Measurements from ENCODE around the gene NPFF. TPM values are rescaled to one million over a fixed set of nuclear protein-coding genes. Genes with fewer than 3 reads are reported as not detected.

The NPFF gene
- total and polyA plus RNA-seq, 2 of the 13 experiments (the other 11 are each of a cell fraction or from before 2014, with no cell fraction given): not detected

- DNase-seq (ENCODE audit: low spot score) (no peak), ATAC-seq (no peak), FAIRE-seq (no peak)
- no peak overlapping the region for H3K27ac ChIP-seq (ENCODE audit: extremely low read length, insufficient read depth, low read length)
- intact Hi-C loops (cut with micrococcal nuclease; ENCODE audit: unreplicated experiment) (no loop called here), in situ Hi-C loops (cut with HindIII; ENCODE audit: extremely low pct_ligation_motif_present, low pct_unique_long_range_greater_than_20kb) (no loop called here)
- H3K9me3 ChIP-seq (ENCODE audit: low read length): no peaks in the 10 kb centered on the region
- no peak overlapping the region for H3K4me3 ChIP-seq (replicated peaks in 1 of 3; ENCODE audit: insufficient read depth in 1 of 3, low read depth in 2 of 3, low read length in 3 of 3)
- CTCF ChIA-PET (ENCODE audit: low intra/inter-chr PET ratio, low total read pairs): no interaction called here
- no peak overlapping the region for H3K9ac ChIP-seq (ENCODE audit: insufficient read depth, low read depth, low read length)
- H3K4me2 ChIP-seq (ENCODE audit: low read depth, low read length): no peak overlapping the region
- no peaks in the 10 kb centered on the region for H4K20me1 ChIP-seq (ENCODE audit: insufficient read depth, low read length)
- H3K36me3 ChIP-seq (replicated peaks in 1 of 2; ENCODE audit: control insufficient read depth in 1 of 2, insufficient read depth in 2 of 2, low read length in 2 of 2): peaks cover 10 to 46% of the 10 kb centered on the region in 2 experiments; a peak in 4 of 5 replicates
- POLR2A ChIA-PET: interaction anchor here (3.0 kb wide), 1 partner anchor 9 kb away, joined by 20 read pairs; the partner anchor contains the start of gene TARBP2
- no peak for TF ChIP-seq HIC2 (CRISPR knock-in tag; IDR thresholded peaks at IDR 0.05; ENCODE audit: low read depth)
- TF ChIP-seq ZNF746 (CRISPR knock-in tag; IDR thresholded peaks at IDR 0.05): no peak
- TF ChIP-seq NAIF1 (CRISPR knock-in tag; IDR thresholded peaks at IDR 0.05; ENCODE audit: borderline replicate concordance): no peak
- H3K27me3 ChIP-seq (ENCODE audit: control insufficient read depth in 1 of 2, insufficient read depth in 2 of 2, low read length in 2 of 2): no peaks in the 10 kb centered on the region
- WGBS (ENCODE audit: low lambda C conversion rate): 94% methylated on average over 7 of the region's 9 CpGs
- H3K4me1 ChIP-seq (ENCODE audit: insufficient read depth, low read length): no peaks in the 10 kb centered on the region
- H3K79me2 ChIP-seq (ENCODE audit: insufficient read depth, low read length): no peaks in the 10 kb centered on the region
- H2AFZ ChIP-seq (ENCODE audit: low read length): no peak overlapping the region
- no TSS peak for BruUV-seq (replicated peaks)
Observed at GRCh38 chr12:53510181-53510812, 3.0 kb upstream of the NPFF start.

- POLR2A ChIA-PET: interaction anchor here (0.6 to 3.0 kb wide), 9 partner anchors 8 to 184 kb away, joined by 3 to 20 read pairs (median 4); partner anchors contain the start of genes ATP5MC2, PRR13, SP1 and TARBP2
- CTCF ChIA-PET (ENCODE audit: low intra/inter-chr PET ratio, low total read pairs): interaction anchor here (1.0 to 1.8 kb wide), 2 partner anchors 155 to 184 kb away, joined by 3 to 4 read pairs; no protein-coding TSS in a partner anchor
- no peak overlapping the region for H3K9ac ChIP-seq (ENCODE audit: insufficient read depth, low read depth, low read length)
- peaks cover 14 to 44% of the 10 kb centered on the region in 2 experiments for H3K36me3 ChIP-seq (replicated peaks in 1 of 2; ENCODE audit: control insufficient read depth in 1 of 2, insufficient read depth in 2 of 2, low read length in 2 of 2)
- no peaks in the 10 kb centered on the region for H3K79me2 ChIP-seq (ENCODE audit: insufficient read depth, low read length)
- peak; percentile 95 for FAIRE-seq
- no peaks in the 10 kb centered on the region for H4K20me1 ChIP-seq (ENCODE audit: insufficient read depth, low read length)
- no peak overlapping the region for H3K4me2 ChIP-seq (ENCODE audit: low read depth, low read length)
- peak; percentile 93 for ATAC-seq
- no TSS peak for BruUV-seq (replicated peaks)
- H3K4me3 ChIP-seq (replicated peaks in 1 of 3; ENCODE audit: insufficient read depth in 1 of 3, low read depth in 2 of 3, low read length in 3 of 3): no peak overlapping the region
- in situ Hi-C loops (cut with HindIII; ENCODE audit: extremely low pct_ligation_motif_present, low pct_unique_long_range_greater_than_20kb): no loop called here
- H3K27ac ChIP-seq (ENCODE audit: extremely low read length, insufficient read depth, low read length): no peak overlapping the region
- no peaks in the 10 kb centered on the region for H3K27me3 ChIP-seq (ENCODE audit: control insufficient read depth in 1 of 2, insufficient read depth in 2 of 2, low read length in 2 of 2)
- WGBS (ENCODE audit: low lambda C conversion rate): 39% methylated on average over 6 of the region's 7 CpGs
- no peak overlapping the region for H2AFZ ChIP-seq (ENCODE audit: low read length)
- DNase-seq (ENCODE audit: low spot score): peak; percentile 72
- intact Hi-C loops (cut with micrococcal nuclease; ENCODE audit: unreplicated experiment): loop anchor here (1.0 to 5.0 kb wide), 3 partner anchors 36 to 184 kb away; no protein-coding TSS in a partner anchor
- no peaks in the 10 kb centered on the region for H3K9me3 ChIP-seq (ENCODE audit: low read length)
- no peaks in the 10 kb centered on the region for H3K4me1 ChIP-seq (ENCODE audit: insufficient read depth, low read length)
- TF ChIP-seq DRAP1 (CRISPR knock-in tag; IDR thresholded peaks at IDR 0.05) (0 out of 2 replicates have a peak, but pooled peaks have one; percentile 34), ZNF598 (CRISPR knock-in tag; IDR thresholded peaks at IDR 0.05; ENCODE audit: borderline replicate concordance) (0 out of 2 replicates have a peak, but pooled peaks have one; percentile 28), ZSCAN29 (CRISPR knock-in tag; conservative IDR thresholded peaks at IDR 0.05) (no peak), ZNF280B (CRISPR knock-in tag; IDR thresholded peaks at IDR 0.05; ENCODE audit: borderline replicate concordance) (no peak), ZNF746 (CRISPR knock-in tag; IDR thresholded peaks at IDR 0.05) (no peak), YEATS4 (CRISPR knock-in tag; IDR thresholded peaks at IDR 0.05; ENCODE audit: borderline replicate concordance) (no peak), GATAD1 (CRISPR knock-in tag; IDR thresholded peaks at IDR 0.05) (0 out of 2 replicates have a peak, but pooled peaks have one; percentile 38), SETDB1 (CRISPR knock-in tag; IDR thresholded peaks at IDR 0.05; ENCODE audit: borderline replicate concordance) (no peak), KAT8 (CRISPR knock-in tag; IDR thresholded peaks at IDR 0.05) (peak; percentile 63; the same call in 1 of the 2 replicates)
Observed at GRCh38 chr12:53508534-53509170, 1.4 kb upstream of the NPFF start.
